SU-DHL-6 (cell line): ENCODE measurements around the gene GRK3.

Experiments used
- EZH2phosphoT487 ChIP-seq: fragments of 200-600 bp; sonication (generic), shearing (Covaris generic); conservative IDR thresholded peaks from 2 replicates; pipeline ENCODE4 v1.6.1; 2018; ENCODE audit warnings: mild to moderate bottlenecking, antibody characterized with exemption, low read length, moderate library complexity, mixed read lengths
- TF ChIP-seq, protein P1 (sequence below): fragments of 200-600 bp; sonication (generic); IDR thresholded peaks from one replicate; pipeline ENCODE4 v1.5.1; 2017; ENCODE audit warnings: antibody characterized with exemption, mild to moderate bottlenecking, low read length, moderate library complexity; ENCODE audit not compliant: insufficient read depth, poor library complexity, severe bottlenecking

DNA sequence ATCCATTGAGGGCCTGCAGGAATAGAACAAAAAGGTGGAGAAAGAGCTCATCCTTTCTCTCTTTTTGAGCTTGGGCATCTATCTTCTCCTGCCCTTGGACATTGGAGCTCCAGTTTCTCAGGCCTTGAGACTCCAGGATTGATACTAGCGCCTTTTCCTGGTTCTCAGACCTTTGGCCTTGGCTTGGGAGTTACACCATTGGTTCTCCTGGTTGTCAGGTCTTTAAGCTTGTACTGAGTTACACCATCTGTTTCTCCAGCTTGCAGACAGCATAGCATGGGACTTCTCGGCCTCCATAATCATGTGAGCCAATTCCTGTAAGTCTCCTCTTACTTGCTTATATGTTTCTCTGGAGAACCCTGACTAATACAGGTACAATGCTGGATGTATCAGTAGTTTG is 72.6 kb downstream of the GRK3 start:
- no peak for TF ChIP-seq EZH2phosphoT487
- TF ChIP-seq, protein P1, sequence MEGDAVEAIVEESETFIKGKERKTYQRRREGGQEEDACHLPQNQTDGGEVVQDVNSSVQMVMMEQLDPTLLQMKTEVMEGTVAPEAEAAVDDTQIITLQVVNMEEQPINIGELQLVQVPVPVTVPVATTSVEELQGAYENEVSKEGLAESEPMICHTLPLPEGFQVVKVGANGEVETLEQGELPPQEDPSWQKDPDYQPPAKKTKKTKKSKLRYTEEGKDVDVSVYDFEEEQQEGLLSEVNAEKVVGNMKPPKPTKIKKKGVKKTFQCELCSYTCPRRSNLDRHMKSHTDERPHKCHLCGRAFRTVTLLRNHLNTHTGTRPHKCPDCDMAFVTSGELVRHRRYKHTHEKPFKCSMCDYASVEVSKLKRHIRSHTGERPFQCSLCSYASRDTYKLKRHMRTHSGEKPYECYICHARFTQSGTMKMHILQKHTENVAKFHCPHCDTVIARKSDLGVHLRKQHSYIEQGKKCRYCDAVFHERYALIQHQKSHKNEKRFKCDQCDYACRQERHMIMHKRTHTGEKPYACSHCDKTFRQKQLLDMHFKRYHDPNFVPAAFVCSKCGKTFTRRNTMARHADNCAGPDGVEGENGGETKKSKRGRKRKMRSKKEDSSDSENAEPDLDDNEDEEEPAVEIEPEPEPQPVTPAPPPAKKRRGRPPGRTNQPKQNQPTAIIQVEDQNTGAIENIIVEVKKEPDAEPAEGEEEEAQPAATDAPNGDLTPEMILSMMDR, result no peak
